22Rv1 (cell line): Measurements from ENCODE around the gene WAPL.

Experiments
- CTCF ChIP-seq: fragments of 450-650 bp; IDR thresholded peaks from 2 replicates; pipeline ENCODE4 v1.5.1; 2017; ENCODE audit warnings: mild to moderate bottlenecking
- ZFX ChIP-seq: fragments of 450-650 bp; IDR thresholded peaks from 2 replicates; pipeline ENCODE4 v1.6.1; 2017; ENCODE audit warnings: antibody characterized with exemption, borderline replicate concordance

DNA sequence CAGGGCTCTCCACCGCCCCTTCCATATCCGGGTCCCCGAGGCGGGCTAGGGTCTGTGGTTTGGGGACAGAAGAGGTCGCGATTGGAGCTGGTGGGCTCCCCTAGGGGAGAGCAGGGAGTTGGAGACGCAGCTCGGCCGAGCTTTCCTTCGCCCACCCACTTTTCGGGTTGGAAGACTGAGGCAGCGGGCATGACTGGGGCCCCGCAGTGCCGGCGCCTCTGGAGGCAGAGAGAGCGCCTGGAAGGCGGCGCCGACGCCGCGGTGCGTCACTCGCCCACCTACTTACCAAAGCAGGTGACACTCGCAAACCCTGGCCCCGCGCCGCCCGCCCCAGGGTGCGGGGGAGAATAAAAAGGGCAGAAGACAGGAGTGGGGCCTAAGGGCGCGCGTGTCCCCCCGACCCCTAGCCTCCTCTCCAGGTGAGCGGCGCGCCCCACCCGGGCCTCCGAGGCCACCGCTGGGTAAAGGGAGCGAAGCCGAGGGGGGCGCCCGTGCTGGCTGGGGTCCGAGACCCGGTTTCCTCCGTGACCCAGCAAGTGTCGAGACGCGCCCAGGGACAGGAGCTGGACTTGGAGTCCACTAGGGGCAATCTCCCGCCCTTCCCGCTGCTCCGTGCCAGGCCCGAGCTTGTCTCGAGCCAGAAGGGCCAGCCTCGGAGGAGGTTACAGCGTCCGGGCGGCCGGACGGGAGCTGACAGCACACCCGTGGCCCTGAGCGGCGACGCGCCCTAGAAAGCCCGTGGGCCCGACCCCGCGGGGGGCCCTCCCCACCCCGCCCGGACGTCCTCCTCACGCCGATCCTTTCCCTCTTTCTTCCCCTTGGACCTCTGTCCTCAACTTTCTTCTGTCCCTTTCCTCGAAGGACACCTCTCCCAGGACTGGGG is 120.6 kb downstream of the WAPL start:
- peak; percentile 31; the same call in 1 of the 2 replicates for TF ChIP-seq CTCF
- no peak for TF ChIP-seq ZFX
